ENCODE measurements around the gene FAHD1.

DNA sequence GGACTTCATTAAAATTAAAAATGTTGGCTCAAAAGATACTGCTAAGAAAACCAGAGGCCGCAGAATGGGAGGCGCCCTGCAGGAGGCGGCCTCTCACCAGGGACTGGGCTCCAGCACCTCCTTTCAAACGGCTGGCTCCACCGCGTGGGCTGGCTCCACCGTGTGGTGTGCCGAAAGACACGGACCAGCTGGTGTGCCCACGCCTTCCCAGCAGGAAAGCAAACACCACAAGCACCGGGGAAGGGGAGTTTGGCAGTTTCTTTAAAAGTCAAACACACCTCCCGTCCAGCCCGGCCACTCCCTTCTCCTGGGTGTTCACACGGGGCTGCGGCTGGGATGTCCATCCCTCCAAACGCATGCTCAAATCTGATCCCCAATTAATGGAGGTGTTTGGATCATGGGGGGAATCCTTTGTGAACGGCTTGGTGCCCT lies 14.3 kb upstream of the FAHD1 start:
- TF ChIP-seq CTCF (IDR thresholded peaks at IDR 0.05; ENCODE audit: borderline replicate concordance, extremely low read depth, low read length, poor library complexity, severe bottlenecking) (peak; percentile 36), EZH2 (IDR thresholded peaks at IDR 0.05; ENCODE audit: borderline replicate concordance, low read depth, low read length, severe bottlenecking) (no peak)

Data from DND-41 (cell line).